Measurements from ENCODE around the gene ZFP69.

The ZFP69 gene

DNA sequence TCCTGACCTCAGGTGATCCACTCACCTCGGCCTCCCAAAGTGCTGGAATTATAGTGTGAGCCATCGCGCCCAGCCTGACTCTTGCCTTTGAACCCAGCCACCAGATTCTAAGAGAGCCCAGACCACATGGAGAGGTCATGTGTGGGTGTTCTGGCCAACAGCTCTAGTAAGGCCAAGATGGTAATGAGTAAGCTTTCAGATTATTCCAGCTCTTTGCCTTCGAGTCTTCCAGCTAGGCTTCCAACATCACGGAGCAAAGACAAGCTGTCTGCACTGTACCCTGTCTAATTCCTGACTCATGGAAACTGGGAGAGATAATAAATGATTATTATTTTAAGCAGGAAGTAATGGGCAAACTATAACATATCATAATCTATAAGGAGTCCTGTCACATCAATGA is 41.6 kb upstream of the ZFP69 start:
- no peaks in the 10 kb centered on the region for H3K9me3 ChIP-seq (ENCODE audit: control insufficient read depth, insufficient read depth, low read length)
- no peaks in the 10 kb centered on the region for H3K9me2 ChIP-seq (replicated peaks; ENCODE audit: control insufficient read depth, low read length)
- no peaks in the 10 kb centered on the region for H3K27me3 ChIP-seq (ENCODE audit: control insufficient read depth, low read length)
- no peaks in the 10 kb centered on the region for H3K4me1 ChIP-seq (ENCODE audit: control insufficient read depth, low read length)
- H3K27ac ChIP-seq (ENCODE audit: low read depth, low read length), result no peak overlapping the region
- no peaks in the 10 kb centered on the region for H3F3A ChIP-seq (ENCODE audit: control insufficient read depth, insufficient read depth)
- H3K4me2 ChIP-seq (ENCODE audit: low read length), result no peak overlapping the region
- no peak overlapping the region for H3K4me3 ChIP-seq (ENCODE audit: low read length)
- no peaks in the 10 kb centered on the region for H4K20me1 ChIP-seq (ENCODE audit: control insufficient read depth, insufficient read depth, low read depth, low read length)
- TF ChIP-seq EZH2phosphoT487 (IDR thresholded peaks at IDR 0.05; ENCODE audit: borderline replicate concordance, low read length), result no peak
- no peak for TF ChIP-seq CTCF (IDR thresholded peaks at IDR 0.05; ENCODE audit: low read depth, low read length, poor library complexity, severe bottlenecking)
- H3K79me2 ChIP-seq (ENCODE audit: control insufficient read depth, low read length), result no peaks in the 10 kb centered on the region
- H3K36me3 ChIP-seq (ENCODE audit: control insufficient read depth, low read length), result no peaks in the 10 kb centered on the region

GRCh38 chr1:40435876-40436275 is 41.2 kb upstream of the ZFP69 start:
- no peak for TF ChIP-seq EZH2phosphoT487 (IDR thresholded peaks at IDR 0.05; ENCODE audit: borderline replicate concordance, low read length)
- Histone ChIP-seq H3K4me1 (ENCODE audit: control insufficient read depth, low read length) (no peaks in the 10 kb centered on the region), H3K9me2 (replicated peaks; ENCODE audit: control insufficient read depth, low read length) (no peaks in the 10 kb centered on the region), H3F3A (ENCODE audit: control insufficient read depth, insufficient read depth) (no peaks in the 10 kb centered on the region), H3K4me2 (ENCODE audit: low read length) (no peak overlapping the region), H3K4me3 (ENCODE audit: low read length) (no peak overlapping the region), H3K27me3 (ENCODE audit: control insufficient read depth, low read length) (no peaks in the 10 kb centered on the region), H3K36me3 (ENCODE audit: control insufficient read depth, low read length) (no peaks in the 10 kb centered on the region), H3K79me2 (ENCODE audit: control insufficient read depth, low read length) (no peaks in the 10 kb centered on the region), H3K27ac (ENCODE audit: low read depth, low read length) (no peak overlapping the region), H3K9me3 (ENCODE audit: control insufficient read depth, insufficient read depth, low read length) (no peaks in the 10 kb centered on the region), H4K20me1 (ENCODE audit: control insufficient read depth, insufficient read depth, low read depth, low read length) (no peaks in the 10 kb centered on the region)

GRCh38 chr1:40438391-40439015 is 38.6 kb upstream of the ZFP69 start:
- no peak overlapping the region for H3K27ac ChIP-seq (ENCODE audit: low read depth, low read length)
- H3K4me2 ChIP-seq (ENCODE audit: low read length), result no peak overlapping the region
- no peaks in the 10 kb centered on the region for H3K9me2 ChIP-seq (replicated peaks; ENCODE audit: control insufficient read depth, low read length)
- H3K4me3 ChIP-seq (ENCODE audit: low read length), result no peak overlapping the region
- H3K9me3 ChIP-seq (ENCODE audit: control insufficient read depth, insufficient read depth, low read length), result no peaks in the 10 kb centered on the region
- H3F3A ChIP-seq (ENCODE audit: control insufficient read depth, insufficient read depth), result no peaks in the 10 kb centered on the region
- no peaks in the 10 kb centered on the region for H3K27me3 ChIP-seq (ENCODE audit: control insufficient read depth, low read length)
- H3K4me1 ChIP-seq (ENCODE audit: control insufficient read depth, low read length), result no peaks in the 10 kb centered on the region
- no peaks in the 10 kb centered on the region for H3K79me2 ChIP-seq (ENCODE audit: control insufficient read depth, low read length)
- TF ChIP-seq EZH2phosphoT487 (IDR thresholded peaks at IDR 0.05; ENCODE audit: borderline replicate concordance, low read length) (no peak), CTCF (IDR thresholded peaks at IDR 0.05; ENCODE audit: low read depth, low read length, poor library complexity, severe bottlenecking) (peak; percentile 92)
- H3K36me3 ChIP-seq (ENCODE audit: control insufficient read depth, low read length), result no peaks in the 10 kb centered on the region
- no peaks in the 10 kb centered on the region for H4K20me1 ChIP-seq (ENCODE audit: control insufficient read depth, insufficient read depth, low read depth, low read length)

- Histone ChIP-seq H3K36me3 (ENCODE audit: control insufficient read depth, low read length) (no peaks in the 10 kb centered on the region), H3K9me3 (ENCODE audit: control insufficient read depth, insufficient read depth, low read length) (no peaks in the 10 kb centered on the region), H3K4me3 (ENCODE audit: low read length) (no peak overlapping the region), H3K27ac (ENCODE audit: low read depth, low read length) (no peak overlapping the region), H4K20me1 (ENCODE audit: control insufficient read depth, insufficient read depth, low read depth, low read length) (no peaks in the 10 kb centered on the region), H3F3A (ENCODE audit: control insufficient read depth, insufficient read depth) (no peaks in the 10 kb centered on the region), H3K27me3 (ENCODE audit: control insufficient read depth, low read length) (no peaks in the 10 kb centered on the region), H3K9me2 (replicated peaks; ENCODE audit: control insufficient read depth, low read length) (no peaks in the 10 kb centered on the region), H3K4me1 (ENCODE audit: control insufficient read depth, low read length) (no peaks in the 10 kb centered on the region), H3K4me2 (ENCODE audit: low read length) (no peak overlapping the region), H3K79me2 (ENCODE audit: control insufficient read depth, low read length) (no peaks in the 10 kb centered on the region)
- TF ChIP-seq EZH2phosphoT487 (IDR thresholded peaks at IDR 0.05; ENCODE audit: borderline replicate concordance, low read length), result no peak
- TF ChIP-seq CTCF (IDR thresholded peaks at IDR 0.05; ENCODE audit: low read depth, low read length, poor library complexity, severe bottlenecking), result no peak
These were observed 37.8 kb upstream of the ZFP69 start for GRCh38 chr1:40439247-40439646.
